ENCODE data around the gene HS6ST2.

GRCh38 chrX:132638313-132638712, 320.1 kb downstream of the HS6ST2 start:
- TF ChIP-seq MAX (IDR thresholded peaks at IDR 0.05), result no peak
- TF ChIP-seq CTCF (IDR thresholded peaks at IDR 0.05; ENCODE audit: low read depth, low read length, missing input control), result no peak
- TF ChIP-seq ATF3 (IDR thresholded peaks at IDR 0.05), result no peak
- no peak for TF ChIP-seq FOXA1 (IDR thresholded peaks at IDR 0.05)
- TF ChIP-seq JUND (IDR thresholded peaks at IDR 0.05), result no peak
- TF ChIP-seq RXRA (IDR thresholded peaks at IDR 0.05), result no peak
- no peak for TF ChIP-seq RAD21 (IDR thresholded peaks at IDR 0.05)
- no peak for TF ChIP-seq GABPA (IDR thresholded peaks at IDR 0.05 in 1 of 2, conservative IDR thresholded peaks at IDR 0.05 in 1 of 2)
- no peak for TF ChIP-seq SP1 (IDR thresholded peaks at IDR 0.05)
- no peak for TF ChIP-seq REST (IDR thresholded peaks at IDR 0.05)
- TF ChIP-seq TAF1 (conservative IDR thresholded peaks at IDR 0.05), result no peak
- no peak for TF ChIP-seq YY1 (IDR thresholded peaks at IDR 0.05)
- no peak for TF ChIP-seq HNF4G (IDR thresholded peaks at IDR 0.05)
